Effector memory CD4-positive, alpha-beta T cell (primary cell): ENCODE results near the gene RPUSD3.
"Not testable (repeated sequence)": the region's sequence is repeated elsewhere in the genome, so short reads cannot be mapped to it uniquely, and the experiment has no call there.

Experiments
- DNase-seq, 3 donors: peaks; one replicate each; pipeline ENCODE4 v3.0.0-alpha.2; 2020
- H3K27ac ChIP-seq: 2 replicates; pipeline ENCODE4 v1.7.0; 2013; ENCODE audit warnings: mild to moderate bottlenecking, low read length, moderate library complexity; ENCODE audit not compliant: insufficient read depth, poor library complexity, severe bottlenecking
- H3K27me3 ChIP-seq: replicated peaks from 2 replicates; pipeline ENCODE4 v1.7.0; 2013; ENCODE audit warnings: mild to moderate bottlenecking, low read length; ENCODE audit not compliant: insufficient read depth, control insufficient read depth, poor library complexity, severe bottlenecking
- H3K36me3 ChIP-seq: 2 replicates; pipeline ENCODE4 v1.7.0; 2013; ENCODE audit warnings: mild to moderate bottlenecking, low read length, moderate library complexity; ENCODE audit not compliant: control insufficient read depth, insufficient read depth
- H3K4me1 ChIP-seq: 2 replicates; pipeline ENCODE4 v1.7.0; 2013; ENCODE audit warnings: low read length, mild to moderate bottlenecking; ENCODE audit not compliant: control insufficient read depth, insufficient read depth, poor library complexity, severe bottlenecking
- H3K4me3 ChIP-seq: 2 replicates; pipeline ENCODE4 v1.7.0; 2013; ENCODE audit warnings: low read length, low read depth, mild to moderate bottlenecking; ENCODE audit not compliant: insufficient read depth, poor library complexity, severe bottlenecking
- H3K9me3 ChIP-seq: 2 replicates; pipeline ENCODE4 v1.7.0; 2013; ENCODE audit warnings: mild to moderate bottlenecking, low read length, moderate library complexity; ENCODE audit not compliant: control insufficient read depth

RPUSD3 gene

GRCh38 chr3:9867106-9867505, 23.3 kb upstream of the RPUSD3 start:
- H3K27ac ChIP-seq, result no peak overlapping the region
- no peak for DNase-seq
- H3K4me1 ChIP-seq, result peaks cover 6% of the 10 kb centered on the region

GRCh38 chr3:9866639-9867038, 22.8 kb upstream of the RPUSD3 start:
- DNase-seq, result no peak
- peaks cover 9% of the 10 kb centered on the region for H3K27me3 ChIP-seq
- H3K36me3 ChIP-seq, result no peaks in the 10 kb centered on the region
- H3K27ac ChIP-seq, result no peak overlapping the region
- H3K4me1 ChIP-seq, result peaks cover 6% of the 10 kb centered on the region
- no peaks in the 10 kb centered on the region for H3K9me3 ChIP-seq
- no peak overlapping the region for H3K4me3 ChIP-seq

More at GRCh38 chr3:9867106-9867505, 23.3 kb upstream of the RPUSD3 start:
- no peaks in the 10 kb centered on the region for H3K9me3 ChIP-seq
- H3K36me3 ChIP-seq, result no peaks in the 10 kb centered on the region
- H3K27me3 ChIP-seq, result peaks cover 7% of the 10 kb centered on the region
- H3K4me3 ChIP-seq, result no peak overlapping the region

- H3K4me3 ChIP-seq, DNase-seq, H3K4me1 ChIP-seq, H3K36me3 ChIP-seq, H3K27me3 ChIP-seq, H3K9me3 ChIP-seq, H3K27ac ChIP-seq: not testable (repeated sequence)
These were observed 21.4 kb upstream of the RPUSD3 start for GRCh38 chr3:9865125-9865637.

GRCh38 chr3:9864200-9864927, 20.6 kb upstream of the RPUSD3 start:
- no peak for DNase-seq
- H3K27ac ChIP-seq, result no peak overlapping the region

GRCh38 chr3:9863058-9863772, 19.4 kb upstream of the RPUSD3 start:
- Histone ChIP-seq H3K4me3 (no peak overlapping the region), H3K27ac (no peak overlapping the region), H3K9me3 (no peaks in the 10 kb centered on the region), H3K27me3 (peaks cover 9% of the 10 kb centered on the region), H3K36me3 (no peaks in the 10 kb centered on the region), H3K4me1 (peaks cover 6% of the 10 kb centered on the region)
- DNase-seq, result no peak

More at GRCh38 chr3:9864200-9864927, 20.6 kb upstream of the RPUSD3 start:
- peaks cover 9% of the 10 kb centered on the region for H3K27me3 ChIP-seq
- H3K36me3 ChIP-seq, result no peaks in the 10 kb centered on the region
- peaks cover 6% of the 10 kb centered on the region for H3K4me1 ChIP-seq
- no peak overlapping the region for H3K4me3 ChIP-seq
- H3K9me3 ChIP-seq, result no peaks in the 10 kb centered on the region

- H3K4me3 ChIP-seq, result no peak overlapping the region
- peak in 1 of 3 donors; percentile 5 for DNase-seq
- H3K27ac ChIP-seq, result no peak overlapping the region
These were observed 18.7 kb upstream of the RPUSD3 start for GRCh38 chr3:9862391-9863057.

GRCh38 chr3:9861626-9862130, 17.9 kb upstream of the RPUSD3 start:
- Histone ChIP-seq H3K27ac (no peak overlapping the region), H3K4me3 (no peak overlapping the region), H3K4me1 (peaks cover 6% of the 10 kb centered on the region), H3K36me3 (no peaks in the 10 kb centered on the region), H3K9me3 (no peaks in the 10 kb centered on the region), H3K27me3 (peaks cover 9% of the 10 kb centered on the region)
- DNase-seq, result no peak

More at GRCh38 chr3:9862391-9863057, 18.7 kb upstream of the RPUSD3 start:
- Histone ChIP-seq H3K9me3 (no peaks in the 10 kb centered on the region), H3K27me3 (peaks cover 9% of the 10 kb centered on the region), H3K36me3 (no peaks in the 10 kb centered on the region), H3K4me1 (peaks cover 6% of the 10 kb centered on the region)

GRCh38 chr3:9861201-9861600, 17.4 kb upstream of the RPUSD3 start:
- no peaks in the 10 kb centered on the region for H3K36me3 ChIP-seq
- H3K4me3 ChIP-seq, result no peak overlapping the region
- H3K4me1 ChIP-seq, result peaks cover 6% of the 10 kb centered on the region
- no peak overlapping the region for H3K27ac ChIP-seq
- no peak for DNase-seq
- H3K9me3 ChIP-seq, result no peaks in the 10 kb centered on the region
- H3K27me3 ChIP-seq, result peaks cover 9% of the 10 kb centered on the region

- Histone ChIP-seq H3K27me3 (peaks cover 9% of the 10 kb centered on the region), H3K4me3 (no peak overlapping the region), H3K4me1 (peaks cover 6% of the 10 kb centered on the region), H3K9me3 (no peaks in the 10 kb centered on the region), H3K27ac (no peak overlapping the region), H3K36me3 (no peaks in the 10 kb centered on the region)
- DNase-seq, result no peak
These were observed 15.8 kb upstream of the RPUSD3 start for GRCh38 chr3:9859530-9860025.
